K562 (cell line): ENCODE results near the gene RBKS. TPM values are rescaled to one million over a fixed set of nuclear protein-coding genes. Genes with fewer than 3 reads are reported as not detected.

Source experiments
- ATAC-seq: fragments of 200-7000 bp; cut with Tn5 transposase; 3 replicates; pipeline ENCODE4 v1.9.1; 2020; ENCODE audit warnings: moderate library complexity
- BruUV-seq: library from RNA; stranded (reverse); fragments of 400-500 nt; replicated peaks from 2 replicates; lab custom pipeline; 2021; lab: Mats Ljungman, UMichigan
- CTCF ChIA-PET: fragments of 300-600 bp; formaldehyde crosslinking; extraction: SDS; loops from one replicate; lab custom pipeline; 2021; ENCODE audit warnings: low intra/inter-chr PET ratio; lab: Yijun Ruan, JAX
- POLR2A ChIA-PET: fragments of 300-600, 350-650 bp; sonication (Branson Sonifier 250); formaldehyde crosslinking; extraction: SDS; loops from one replicate; lab custom pipeline; 2021; ENCODE audit warnings: antibody characterized with exemption, inconsistent platforms; lab: Yijun Ruan, JAX
- DNase-seq, 4 experiments: peaks; one replicate each; pipeline versions ENCODE4 v3.0.0 to v3.0.0-alpha.2; 2011 to 2018; ENCODE audit warnings: low spot score in 3 of 4, mixed read lengths in 3 of 4; ENCODE audit errors: extremely low read depth in 1 of 4
- FAIRE-seq: peaks from 2 replicates; lab custom pipeline; 2011; peaks lifted over from hg19 to GRCh38; lab: Jason Lieb, UNC
- H2AFZ ChIP-seq: 2 replicates; pipeline ENCODE4 v1.6.0; 2011; ENCODE audit warnings: low read depth, low read length, control low read depth, inconsistent platforms
- H3K27ac ChIP-seq: fragments of 200-600 bp; 3 replicates; pipeline ENCODE4 v1.8.0; 2011; ENCODE audit warnings: low read depth, mild to moderate bottlenecking, control low read depth, inconsistent platforms, low read length, moderate library complexity, mixed read lengths; ENCODE audit errors: extremely low read depth
- H3K27me3 ChIP-seq, 2 experiments: fragments of 300-600 bp in 1 of 2; 2 replicates in 1 of 2; 3 replicates in 1 of 2; pipeline versions ENCODE4 v1.6.0 to v1.8.0; 2011; ENCODE audit warnings: inconsistent platforms in 2 of 2, low read length in 2 of 2, mild to moderate bottlenecking in 1 of 2, mixed read lengths in 1 of 2, moderate library complexity in 1 of 2; ENCODE audit not compliant: control insufficient read depth in 2 of 2, insufficient read depth in 2 of 2
- H3K36me3 ChIP-seq: fragments of 300-600 bp; 3 replicates; pipeline ENCODE4 v1.8.0; 2011; ENCODE audit warnings: mild to moderate bottlenecking, low read length, inconsistent platforms; ENCODE audit not compliant: control insufficient read depth, insufficient read depth
- H3K4me1 ChIP-seq, 2 experiments: fragments of 200-600 bp in 1 of 2; replicated peaks in 1 of 2; 2 replicates in 1 of 2; 3 replicates in 1 of 2; pipeline versions ENCODE4 v1.5.1 to v1.8.0; 2011; ENCODE audit warnings: inconsistent platforms in 2 of 2, low read length in 2 of 2, mild to moderate bottlenecking in 1 of 2, mixed read lengths in 1 of 2, moderate library complexity in 1 of 2; ENCODE audit not compliant: control insufficient read depth in 2 of 2, insufficient read depth in 2 of 2
- H3K4me2 ChIP-seq: 2 replicates; pipeline ENCODE4 v1.6.1; 2011; ENCODE audit warnings: low read length, control low read depth, inconsistent platforms, mixed read lengths; ENCODE audit not compliant: insufficient read depth
- H3K4me3 ChIP-seq: fragments of 200-600 bp; sonication (generic), shearing (Covaris generic); 2 replicates; pipeline ENCODE4 v1.5.1; 2016; ENCODE audit warnings: control low read depth, inconsistent platforms
- H3K79me2 ChIP-seq: fragments of 200-600 bp; 3 replicates; pipeline ENCODE4 v1.8.0; 2011; ENCODE audit warnings: low read length, inconsistent platforms; ENCODE audit not compliant: control insufficient read depth, insufficient read depth
- H3K9ac ChIP-seq, 2 experiments: 2 replicates each; pipeline versions ENCODE4 v1.6.0 to v1.6.1; 2011; ENCODE audit warnings: low read depth in 2 of 2, low read length in 2 of 2, control low read depth in 1 of 2, inconsistent platforms in 1 of 2, mild to moderate bottlenecking in 1 of 2, mixed read lengths in 1 of 2; ENCODE audit not compliant: insufficient read depth in 1 of 2
- H3K9me1 ChIP-seq: one replicate; pipeline ENCODE4 v1.6.0; 2011; ENCODE audit warnings: inconsistent platforms, mild to moderate bottlenecking, low read length, moderate library complexity; ENCODE audit not compliant: control insufficient read depth, insufficient read depth
- H3K9me3 ChIP-seq: replicated peaks from 2 replicates; pipeline ENCODE4 v1.5.1; 2011; ENCODE audit warnings: low read depth, low read length, inconsistent platforms; ENCODE audit not compliant: control insufficient read depth, insufficient read depth
- H4K20me1 ChIP-seq: replicated peaks from 2 replicates; pipeline ENCODE4 v1.6.1; 2011; ENCODE audit warnings: low read length, inconsistent platforms, mixed read lengths; ENCODE audit not compliant: control insufficient read depth, insufficient read depth
- ARHGAP35 ChIP-seq: fragments of 450-650 bp; IDR thresholded peaks from 2 replicates; pipeline ENCODE4 v1.6.1; 2018; ENCODE audit not compliant: partially characterized antibody
- BCOR ChIP-seq: fragments of 450-650 bp; IDR thresholded peaks from 2 replicates; pipeline ENCODE4 v1.6.1; 2016
- CBFA2T3 ChIP-seq: fragments of 450-650 bp; IDR thresholded peaks from 2 replicates; pipeline ENCODE4 v1.6.1; 2017
- CHCHD3 ChIP-seq: fragments of 250-450 bp; sonication (Bioruptor Pico); IDR thresholded peaks from 2 replicates; pipeline ENCODE4 v2.1.2; 2022; ENCODE audit warnings: mild to moderate bottlenecking
- JUNB ChIP-seq: fragments of 450-650 bp; formaldehyde crosslinking; conservative IDR thresholded peaks from 2 replicates; pipeline ENCODE4 v1.4.0; 2020; ENCODE audit warnings: mild to moderate bottlenecking
- JUND ChIP-seq, 2 experiments: IDR thresholded peaks; 2 replicates in 1 of 2; 3 replicates in 1 of 2; pipeline ENCODE4 v1.6.1; 2011; ENCODE audit warnings: borderline replicate concordance in 2 of 2, low read depth in 2 of 2, low read length in 2 of 2, improper control_type of control experiment in 1 of 2, missing biosample characterization in 1 of 2, missing genetic modification characterization in 1 of 2, missing genetic modification reagents in 1 of 2
- NCOA1 ChIP-seq: fragments of 450-650 bp; IDR thresholded peaks from 2 replicates; pipeline ENCODE4 v1.6.1; 2016; ENCODE audit warnings: low read depth
- NCOR1 ChIP-seq: fragments of 450-650 bp; IDR thresholded peaks from 2 replicates; pipeline ENCODE4 v1.6.1; 2016; ENCODE audit warnings: mild to moderate bottlenecking, moderate library complexity
- NUFIP1 ChIP-seq: fragments of 450-650 bp; IDR thresholded peaks from 2 replicates; pipeline ENCODE4 v1.6.1; 2018; ENCODE audit not compliant: partially characterized antibody
- TFAM ChIP-seq: fragments of 250-450 bp; sonication (Bioruptor Pico); conservative IDR thresholded peaks from 2 replicates; pipeline ENCODE4 v1.5.0; 2021; ENCODE audit warnings: mild to moderate bottlenecking, moderate library complexity
- ZBTB1 ChIP-seq: sonication (generic); formaldehyde crosslinking; IDR thresholded peaks from 2 replicates; pipeline ENCODE4 v1.8.1; 2023; ENCODE audit warnings: missing genetic modification reagents, low read depth, mild to moderate bottlenecking, borderline replicate concordance
- ZNF354B ChIP-seq: fragments of 250-450 bp; sonication (Bioruptor Pico); IDR thresholded peaks from 2 replicates; pipeline ENCODE4 v1.4.0; 2020
- ZNF551 ChIP-seq: fragments of 250-450 bp; sonication (Bioruptor Pico); IDR thresholded peaks from 2 replicates; pipeline ENCODE4 v1.5.0; 2021; ENCODE audit warnings: mild to moderate bottlenecking, moderate library complexity
- in situ Hi-C: fragments of 300-500 bp; cut with MboI; formaldehyde crosslinking; loops from 4 replicates; pipeline ENCODE4 v1.15.0; 2018; ENCODE audit warnings: inconsistent platforms, mixed read lengths
- intact Hi-C: fragments of 100-400 bp; cut with micrococcal nuclease; formaldehyde crosslinking; loops from 2 replicates; pipeline ENCODE4 v1.14.2; 2022
- polyA plus RNA-seq, 8 experiments: library from polyadenylated mRNA; depleted of rRNA in 4 of 8; stranded (reverse) in 5 of 8; unstranded in 3 of 8; fragments of >200 nt; fragmentation: Nextera tagmentation in 2 of 8; fragmentation: Illumina TruSeq in 1 of 8; extraction: Ambion mirVana in 2 of 8; extraction: Trizol in 1 of 8; gene quantifications; 2 replicates each; pipeline versions ENCODE4 v1.2.1 to v1.2.3, GENCODE V29; 2011 to 2014; ENCODE audit warnings: inconsistent platforms in 1 of 8, missing spikeins in 1 of 8
- total RNA-seq, 7 experiments: library from RNA; depleted of rRNA in 6 of 7; stranded (reverse); fragments of >200 nt in 6 of 7; fragmentation: Illumina TruSeq in 2 of 7; extraction: Trizol in 2 of 7; gene quantifications; 2 replicates each; pipeline versions ENCODE4 v1.2.1 to v1.2.3, GENCODE V29; 2011 to 2021; ENCODE audit warnings: low replicate concordance in 1 of 7
- TF ChIP-seq, protein P1 (sequence below): IDR thresholded peaks from 2 replicates; pipeline ENCODE4 v1.6.1; 2012; ENCODE audit warnings: low read depth, low read length, improper control_type of control experiment, borderline replicate concordance
- TF ChIP-seq, protein P2 (sequence below): fragments of 250-450 bp; sonication (Bioruptor Pico); IDR thresholded peaks from 2 replicates; pipeline ENCODE4 v1.5.0; 2021
- TF ChIP-seq, protein P3 (sequence below): fragments of 250-450 bp; sonication (Bioruptor Pico); IDR thresholded peaks from 2 replicates; pipeline ENCODE4 v1.4.0; 2020; ENCODE audit warnings: mild to moderate bottlenecking, moderate library complexity
- TF ChIP-seq, protein P4 (sequence below), 2 experiments: fragments of 250-450 bp in 1 of 2; fragments of 450-650 bp in 1 of 2; sonication (Bioruptor Pico) in 1 of 2; IDR thresholded peaks; 2 replicates each; pipeline versions ENCODE4 v1.6.1 to v1.8.0; 2016 to 2021; ENCODE audit warnings: mild to moderate bottlenecking in 2 of 2, moderate library complexity in 2 of 2, missing compliant biosample characterization in 1 of 2, missing genetic modification characterization in 1 of 2

RBKS gene
- total and polyA plus RNA-seq, 9 of the 15 experiments (the other 6 are each of a cell fraction or from before 2014, with no cell fraction given): 0.06 to 0.39 (median 0.19) TPM

DNA sequence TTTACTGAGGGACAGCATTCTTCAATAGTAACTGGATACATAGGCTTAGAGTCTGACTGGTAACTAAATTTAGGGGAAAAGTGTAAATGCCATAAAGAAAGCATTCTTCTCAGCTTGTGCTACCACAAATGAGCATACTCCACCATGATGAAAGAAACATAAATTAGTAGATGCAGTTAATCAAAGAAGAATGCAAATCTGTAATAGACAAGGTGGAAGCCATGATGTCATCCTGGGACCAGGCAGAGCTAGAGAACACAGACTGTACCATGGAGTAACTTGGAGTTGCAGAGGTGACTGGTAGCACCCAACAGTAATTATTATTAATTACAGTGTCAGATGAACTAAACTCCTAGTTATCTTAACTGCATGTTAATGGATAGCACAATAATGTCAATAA is 51.7 kb downstream of the RBKS start:
- ChIA-PET CTCF (no interaction called here), POLR2A (interaction anchor here (1.3 kb wide), 1 partner anchor 8 kb away, joined by 5 read pairs; no protein-coding TSS in a partner anchor)
- no peaks in the 10 kb centered on the region for H3K9me3 ChIP-seq
- peaks cover 20 to 21% of the 10 kb centered on the region in 2 experiments for H3K27me3 ChIP-seq
- no peaks in the 10 kb centered on the region for H3K9me1 ChIP-seq
- ATAC-seq (no peak), FAIRE-seq (no peak), DNase-seq (no peak)
- no peak overlapping the region for H2AFZ ChIP-seq
- H3K4me1 ChIP-seq: no peaks in the 10 kb centered on the region
- no peak overlapping the region for H3K4me2 ChIP-seq
- no peaks in the 10 kb centered on the region for H4K20me1 ChIP-seq
- no peaks in the 10 kb centered on the region for H3K79me2 ChIP-seq
- H3K4me3 ChIP-seq: no peak overlapping the region
- H3K27ac ChIP-seq: no peak overlapping the region
- BruUV-seq: no TSS peak
- intact Hi-C loops (no loop called here), in situ Hi-C loops (no loop called here)
- H3K9ac ChIP-seq: no peak overlapping the region
- H3K36me3 ChIP-seq: no peaks in the 10 kb centered on the region
- TF ChIP-seq NCOR1 (no peak), NUFIP1 (no peak), ZNF354B (CRISPR knock-in tag) (no peak), JUNB (CRISPR knock-in tag) (no peak), BCOR (no peak), ZNF551 (CRISPR knock-in tag) (no peak), TFAM (CRISPR knock-in tag) (no peak), NCOA1 (no peak), JUND (IDR thresholded peaks at IDR 0.05; ENCODE audit: borderline replicate concordance, low read depth, low read length) (no peak), JUND (tag; IDR thresholded peaks at IDR 0.05; ENCODE audit: borderline replicate concordance, low read depth, low read length) (no peak), CHCHD3 (CRISPR knock-in tag) (no peak), ZBTB1 (CRISPR knock-in tag) (no peak), CBFA2T3 (no peak), ARHGAP35 (no peak)
- TF ChIP-seq, protein P1, sequence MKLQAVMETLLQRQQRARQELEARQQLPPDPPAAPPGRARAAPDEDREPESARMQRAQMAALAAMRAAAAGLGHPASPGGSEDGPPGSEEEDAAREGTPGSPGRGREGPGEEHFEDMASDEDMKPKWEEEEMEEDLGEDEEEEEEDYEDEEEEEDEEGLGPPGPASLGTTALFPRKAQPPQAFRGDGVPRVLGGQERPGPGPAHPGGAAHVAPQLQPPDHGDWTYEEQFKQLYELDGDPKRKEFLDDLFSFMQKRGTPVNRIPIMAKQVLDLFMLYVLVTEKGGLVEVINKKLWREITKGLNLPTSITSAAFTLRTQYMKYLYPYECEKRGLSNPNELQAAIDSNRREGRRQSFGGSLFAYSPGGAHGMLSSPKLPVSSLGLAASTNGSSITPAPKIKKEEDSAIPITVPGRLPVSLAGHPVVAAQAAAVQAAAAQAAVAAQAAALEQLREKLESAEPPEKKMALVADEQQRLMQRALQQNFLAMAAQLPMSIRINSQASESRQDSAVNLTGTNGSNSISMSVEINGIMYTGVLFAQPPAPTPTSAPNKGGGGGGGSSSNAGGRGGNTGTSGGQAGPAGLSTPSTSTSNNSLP: no peak
- TF ChIP-seq, protein P2, sequence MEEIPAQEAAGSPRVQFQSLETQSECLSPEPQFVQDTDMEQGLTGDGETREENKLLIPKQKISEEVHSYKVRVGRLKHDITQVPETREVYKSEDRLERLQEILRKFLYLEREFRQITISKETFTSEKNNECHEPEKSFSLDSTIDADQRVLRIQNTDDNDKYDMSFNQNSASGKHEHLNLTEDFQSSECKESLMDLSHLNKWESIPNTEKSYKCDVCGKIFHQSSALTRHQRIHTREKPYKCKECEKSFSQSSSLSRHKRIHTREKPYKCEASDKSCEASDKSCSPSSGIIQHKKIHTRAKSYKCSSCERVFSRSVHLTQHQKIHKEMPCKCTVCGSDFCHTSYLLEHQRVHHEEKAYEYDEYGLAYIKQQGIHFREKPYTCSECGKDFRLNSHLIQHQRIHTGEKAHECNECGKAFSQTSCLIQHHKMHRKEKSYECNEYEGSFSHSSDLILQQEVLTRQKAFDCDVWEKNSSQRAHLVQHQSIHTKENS (CRISPR knock-in tag): no peak
- TF ChIP-seq, protein P3, sequence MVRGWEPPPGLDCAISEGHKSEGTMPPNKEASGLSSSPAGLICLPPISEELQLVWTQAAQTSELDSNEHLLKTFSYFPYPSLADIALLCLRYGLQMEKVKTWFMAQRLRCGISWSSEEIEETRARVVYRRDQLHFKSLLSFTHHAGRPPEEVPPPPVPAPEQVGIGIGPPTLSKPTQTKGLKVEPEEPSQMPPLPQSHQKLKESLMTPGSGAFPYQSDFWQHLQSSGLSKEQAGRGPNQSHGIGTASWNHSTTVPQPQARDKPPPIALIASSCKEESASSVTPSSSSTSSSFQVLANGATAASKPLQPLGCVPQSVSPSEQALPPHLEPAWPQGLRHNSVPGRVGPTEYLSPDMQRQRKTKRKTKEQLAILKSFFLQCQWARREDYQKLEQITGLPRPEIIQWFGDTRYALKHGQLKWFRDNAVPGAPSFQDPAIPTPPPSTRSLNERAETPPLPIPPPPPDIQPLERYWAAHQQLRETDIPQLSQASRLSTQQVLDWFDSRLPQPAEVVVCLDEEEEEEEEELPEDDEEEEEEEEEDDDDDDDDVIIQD (CRISPR knock-in tag): no peak
- TF ChIP-seq, protein P4, sequence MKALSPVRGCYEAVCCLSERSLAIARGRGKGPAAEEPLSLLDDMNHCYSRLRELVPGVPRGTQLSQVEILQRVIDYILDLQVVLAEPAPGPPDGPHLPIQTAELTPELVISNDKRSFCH (CRISPR knock-in tag; IDR thresholded peaks at IDR 0.05): no peak
- TF ChIP-seq, protein P4 (tag; IDR thresholded peaks at IDR 0.05): no peak
